HG03175 (cell line): ENCODE results near the gene NEURL3.
A peak's percentile ranks its signal among the peaks of the same experiment; 100 is the strongest.
"Not testable (repeated sequence)": the region's sequence is repeated elsewhere in the genome, so short reads cannot be mapped to it uniquely, and the experiment has no call there.

Experiments
- ATAC-seq: cut with Tn5 transposase; IDR thresholded peaks from one replicate; pipeline ENCODE4 v1.9.1; 2021; ENCODE audit warnings: mild to moderate bottlenecking, moderate library complexity; ENCODE audit not compliant: unreplicated experiment

Gene NEURL3

GRCh38 chr2:96486696-96487095 is 18.5 kb downstream of the NEURL3 start:
- ATAC-seq = no peak

- ATAC-seq = peak; percentile 89
These were observed 19.2 kb downstream of the NEURL3 start for GRCh38 chr2:96485751-96486651.

GRCh38 chr2:96485350-96485749 is 19.8 kb downstream of the NEURL3 start:
- no peak for ATAC-seq

GRCh38 chr2:96484091-96484490 is 21.1 kb downstream of the NEURL3 start:
- ATAC-seq = no peak

- ATAC-seq = no peak
These were observed 27.7 kb downstream of the NEURL3 start for GRCh38 chr2:96477458-96477857.

- ATAC-seq = no peak
These were observed 33.4 kb downstream of the NEURL3 start for GRCh38 chr2:96471772-96472171.

- peak; percentile 43 for ATAC-seq
These were observed 34.5 kb downstream of the NEURL3 start for GRCh38 chr2:96470636-96471035.

- ATAC-seq = no peak
These were observed 35.0 kb downstream of the NEURL3 start for GRCh38 chr2:96470109-96470508.

- no peak for ATAC-seq
These were observed 36.3 kb downstream of the NEURL3 start for GRCh38 chr2:96468904-96469303.

GRCh38 chr2:96464651-96465050 is 40.5 kb downstream of the NEURL3 start:
- no peak for ATAC-seq

GRCh38 chr2:96464061-96464460 is 41.1 kb downstream of the NEURL3 start:
- ATAC-seq = no peak

GRCh38 chr2:96463119-96463518 is 42.0 kb downstream of the NEURL3 start:
- no peak for ATAC-seq

GRCh38 chr2:96461616-96462015 is 43.5 kb downstream of the NEURL3 start:
- ATAC-seq = not testable (repeated sequence)

GRCh38 chr2:96452053-96452452 is 53.1 kb downstream of the NEURL3 start:
- ATAC-seq = no peak

- no peak for ATAC-seq
These were observed 55.5 kb downstream of the NEURL3 start for GRCh38 chr2:96449637-96450036.

- ATAC-seq = no peak
These were observed 56.0 kb downstream of the NEURL3 start for GRCh38 chr2:96449174-96449573.

- ATAC-seq = no peak
These were observed 57.4 kb downstream of the NEURL3 start for GRCh38 chr2:96447726-96448125.
